ENCODE results near the gene MYH9. TPM values are rescaled to one million over a fixed set of nuclear protein-coding genes. Genes with fewer than 3 reads are reported as not detected.
A peak's percentile ranks its signal among the peaks of the same experiment; 100 is the strongest.

MYH9 gene
- total RNA-seq, 1 experiment from 2014 or later = 69.7 TPM

GRCh38 chr22:36239401-36240171 lies 148.2 kb downstream of the MYH9 start, which contains the start of gene APOL2:
Gene APOL2, minus strand, starts transcription at chr22:36239527. Its CDS starts 6,365 bp downstream, at chr22:36233162.
- peak; percentile 97 for DNase-seq (ENCODE audit: low read depth, low spot score)
- in situ Hi-C loops (cut with HindIII; ENCODE audit: low pct_unique_long_range_greater_than_20kb, low sequenced_read_pairs) = no loop called here

GRCh38 chr22:36239150-36239400 lies 148.7 kb downstream of the MYH9 start:
- DNase-seq (ENCODE audit: low read depth, low spot score) = no peak
- in situ Hi-C loops (cut with HindIII; ENCODE audit: low pct_unique_long_range_greater_than_20kb, low sequenced_read_pairs) = no loop called here

- in situ Hi-C loops (cut with HindIII; ENCODE audit: low pct_unique_long_range_greater_than_20kb, low sequenced_read_pairs) = no loop called here
- peak; percentile 14 for DNase-seq (ENCODE audit: low read depth, low spot score)
These were observed 149.2 kb downstream of the MYH9 start for GRCh38 chr22:36238373-36239149.

GRCh38 chr22:36237462-36238372 lies 150.1 kb downstream of the MYH9 start:
- DNase-seq (ENCODE audit: low read depth, low spot score) = no peak

GRCh38 chr22:36236388-36237319 lies 151.1 kb downstream of the MYH9 start:
- in situ Hi-C loops (cut with HindIII; ENCODE audit: low pct_unique_long_range_greater_than_20kb, low sequenced_read_pairs) = no loop called here
- no peak for DNase-seq (ENCODE audit: low read depth, low spot score)

More at GRCh38 chr22:36237462-36238372, 150.1 kb downstream of the MYH9 start:
- in situ Hi-C loops (cut with HindIII; ENCODE audit: low pct_unique_long_range_greater_than_20kb, low sequenced_read_pairs) = no loop called here

GRCh38 chr22:36235585-36235984 lies 152.2 kb downstream of the MYH9 start:
- DNase-seq (ENCODE audit: low read depth, low spot score) = no peak
- in situ Hi-C loops (cut with HindIII; ENCODE audit: low pct_unique_long_range_greater_than_20kb, low sequenced_read_pairs) = no loop called here

GRCh38 chr22:36234919-36235318 lies 152.8 kb downstream of the MYH9 start:
- DNase-seq (ENCODE audit: low read depth, low spot score) = no peak
- in situ Hi-C loops (cut with HindIII; ENCODE audit: low pct_unique_long_range_greater_than_20kb, low sequenced_read_pairs) = no loop called here

GRCh38 chr22:36234213-36234612 lies 153.6 kb downstream of the MYH9 start:
- no peak for DNase-seq (ENCODE audit: low read depth, low spot score)
- in situ Hi-C loops (cut with HindIII; ENCODE audit: low pct_unique_long_range_greater_than_20kb, low sequenced_read_pairs) = no loop called here

- in situ Hi-C loops (cut with HindIII; ENCODE audit: low pct_unique_long_range_greater_than_20kb, low sequenced_read_pairs) = no loop called here
- no peak for DNase-seq (ENCODE audit: low read depth, low spot score)
These were observed 154.0 kb downstream of the MYH9 start for GRCh38 chr22:36233796-36234195.

GRCh38 chr22:36232715-36233401 lies 154.9 kb downstream of the MYH9 start:
- in situ Hi-C loops (cut with HindIII; ENCODE audit: low pct_unique_long_range_greater_than_20kb, low sequenced_read_pairs) = no loop called here
- no peak for DNase-seq (ENCODE audit: low read depth, low spot score)

Small RNA genes lying within 50 kb of the gene (small RNA-seq; reads per million reads assigned to genes)
- 0 reads per million in 2 experiments for gene MIR6819

Other genes starting within 250 kb of the MYH9 start
- 0.18 TPM in 1 of 2 replicates, not detected in the other for gene APOL3, start 227.2 kb downstream of the MYH9 start, total RNA-seq (2014; rRNA removed; shearing (Covaris generic))
- not detected in 2 replicates for gene APOL4, start 186.2 kb downstream of the MYH9 start, total RNA-seq (2014; rRNA removed; shearing (Covaris generic))
- 29.8 and 36.4 TPM in 2 replicates for gene APOL2, start 148.4 kb downstream of the MYH9 start, total RNA-seq (2014; rRNA removed; shearing (Covaris generic))
- gene APOL1, start 134.8 kb downstream of the MYH9 start, total RNA-seq (2014; rRNA removed; shearing (Covaris generic)) = 1.5 and 2.6 TPM in 2 replicates
- gene TXN2, start 93.7 kb upstream of the MYH9 start, total RNA-seq (2014; rRNA removed; shearing (Covaris generic)) = 26.9 and 37.1 TPM in 2 replicates
- 12.9 and 15.2 TPM in 2 replicates for gene FOXRED2, start 119.1 kb upstream of the MYH9 start, total RNA-seq (2014; rRNA removed; shearing (Covaris generic))
- 750 and 852 TPM in 2 replicates for gene EIF3D, start 141.2 kb upstream of the MYH9 start, total RNA-seq (2014; rRNA removed; shearing (Covaris generic))